Measurements from ENCODE around the gene FAM217B.

FAM217B gene

GRCh38 chr20:59962155-59962554, 22.0 kb downstream of the FAM217B start:
- H3K4me3 ChIP-seq (ENCODE audit: control insufficient read depth, low read depth, low read length): no peak overlapping the region
- DNase-seq (ENCODE audit: low read depth): no peak
- no peak for TF ChIP-seq CTCF (conservative IDR thresholded peaks at IDR 0.05; ENCODE audit: control insufficient read depth, insufficient read depth, low read depth, low read length)

- no peak for DNase-seq (ENCODE audit: low read depth)
- H3K4me3 ChIP-seq (ENCODE audit: control insufficient read depth, low read depth, low read length): no peak overlapping the region
- no peak for TF ChIP-seq CTCF (conservative IDR thresholded peaks at IDR 0.05; ENCODE audit: control insufficient read depth, insufficient read depth, low read depth, low read length)
Observed at GRCh38 chr20:59966428-59966827, 26.2 kb downstream of the FAM217B start.

- no peak for DNase-seq (ENCODE audit: low read depth)
- no peak overlapping the region for H3K4me3 ChIP-seq (ENCODE audit: control insufficient read depth, low read depth, low read length)
- TF ChIP-seq CTCF (conservative IDR thresholded peaks at IDR 0.05; ENCODE audit: control insufficient read depth, insufficient read depth, low read depth, low read length): no peak
Observed at GRCh38 chr20:59971428-59971827, 31.2 kb downstream of the FAM217B start.

GRCh38 chr20:59972037-59972801, 32.0 kb downstream of the FAM217B start:
- no peak overlapping the region for H3K4me3 ChIP-seq (ENCODE audit: control insufficient read depth, low read depth, low read length)
- DNase-seq (ENCODE audit: low read depth): no peak
- no peak for TF ChIP-seq CTCF (conservative IDR thresholded peaks at IDR 0.05; ENCODE audit: control insufficient read depth, insufficient read depth, low read depth, low read length)

GRCh38 chr20:59976156-59976782, 36.1 kb downstream of the FAM217B start:
- no peak for DNase-seq (ENCODE audit: low read depth)
- H3K4me3 ChIP-seq (ENCODE audit: control insufficient read depth, low read depth, low read length): no peak overlapping the region
- TF ChIP-seq CTCF (conservative IDR thresholded peaks at IDR 0.05; ENCODE audit: control insufficient read depth, insufficient read depth, low read depth, low read length): no peak

GRCh38 chr20:59977086-59977485, 36.9 kb downstream of the FAM217B start:
- no peak for DNase-seq (ENCODE audit: low read depth)
- TF ChIP-seq CTCF (conservative IDR thresholded peaks at IDR 0.05; ENCODE audit: control insufficient read depth, insufficient read depth, low read depth, low read length): no peak
- no peak overlapping the region for H3K4me3 ChIP-seq (ENCODE audit: control insufficient read depth, low read depth, low read length)

Data from fibroblast of mammary gland (primary cell).